ENCODE results near the gene MBD3L5.
"Not testable (repeated sequence)": the region's sequence is repeated elsewhere in the genome, so short reads cannot be mapped to it uniquely, and the experiment has no call there.

The MBD3L5 gene

GRCh38 chr19:7006135-7006704 lies 24.2 kb upstream of the MBD3L5 start:
- Histone ChIP-seq H3K9me3 (ENCODE audit: severe bottlenecking) (peaks cover 1% of the 10 kb centered on the region), H3K27me3 (ENCODE audit: insufficient read depth, low read depth, severe bottlenecking) (peaks cover 38% of the 10 kb centered on the region), H3K36me3 (no peaks in the 10 kb centered on the region), H3K4me3 (ENCODE audit: low read depth, low read length) (no peak overlapping the region), H3K27ac (no peak overlapping the region)
- TF ChIP-seq CTCF (IDR thresholded peaks at IDR 0.05; ENCODE audit: low read depth, low read length) = no peak
- no peak for DNase-seq

GRCh38 chr19:7007859-7008258 lies 22.5 kb upstream of the MBD3L5 start:
- peaks cover 4% of the 10 kb centered on the region for H3K9me3 ChIP-seq (ENCODE audit: severe bottlenecking)
- no peak for TF ChIP-seq CTCF (IDR thresholded peaks at IDR 0.05; ENCODE audit: low read depth, low read length)

GRCh38 chr19:7010722-7011593 lies 19.4 kb upstream of the MBD3L5 start:
- Histone ChIP-seq H3K4me3 (ENCODE audit: low read depth, low read length) (no peak overlapping the region), H3K27ac (no peak overlapping the region), H3K9me3 (ENCODE audit: severe bottlenecking) (peaks cover 4% of the 10 kb centered on the region), H3K36me3 (no peaks in the 10 kb centered on the region), H3K27me3 (ENCODE audit: insufficient read depth, low read depth, severe bottlenecking) (peaks cover 23% of the 10 kb centered on the region)
- no peak for TF ChIP-seq CTCF (IDR thresholded peaks at IDR 0.05; ENCODE audit: low read depth, low read length)
- DNase-seq = no peak

More at GRCh38 chr19:7007859-7008258, 22.5 kb upstream of the MBD3L5 start:
- no peaks in the 10 kb centered on the region for H3K36me3 ChIP-seq
- no peak overlapping the region for H3K4me3 ChIP-seq (ENCODE audit: low read depth, low read length)
- no peak for DNase-seq
- no peak overlapping the region for H3K27ac ChIP-seq
- peaks cover 24% of the 10 kb centered on the region for H3K27me3 ChIP-seq (ENCODE audit: insufficient read depth, low read depth, severe bottlenecking)

- H3K9me3 ChIP-seq (ENCODE audit: severe bottlenecking) = peaks cover 4% of the 10 kb centered on the region
- no peak overlapping the region for H3K27ac ChIP-seq
- H3K36me3 ChIP-seq = no peaks in the 10 kb centered on the region
- peaks cover 20% of the 10 kb centered on the region for H3K27me3 ChIP-seq (ENCODE audit: insufficient read depth, low read depth, severe bottlenecking)
- TF ChIP-seq CTCF (IDR thresholded peaks at IDR 0.05; ENCODE audit: low read depth, low read length) = no peak
- H3K4me3 ChIP-seq (ENCODE audit: low read depth, low read length) = no peak overlapping the region
- no peak for DNase-seq
These were observed 16.7 kb upstream of the MBD3L5 start for GRCh38 chr19:7013678-7014077.

- no peaks in the 10 kb centered on the region for H3K9me3 ChIP-seq (ENCODE audit: severe bottlenecking)
- TF ChIP-seq CTCF (IDR thresholded peaks at IDR 0.05; ENCODE audit: low read depth, low read length) = no peak
- DNase-seq = no peak
- H3K27ac ChIP-seq = no peak overlapping the region
- H3K4me3 ChIP-seq (ENCODE audit: low read depth, low read length) = no peak overlapping the region
- H3K27me3 ChIP-seq (ENCODE audit: insufficient read depth, low read depth, severe bottlenecking) = peaks cover 13% of the 10 kb centered on the region
- no peaks in the 10 kb centered on the region for H3K36me3 ChIP-seq
These were observed 11.6 kb upstream of the MBD3L5 start for GRCh38 chr19:7018828-7019227.

GRCh38 chr19:7021331-7021730 lies 9.0 kb upstream of the MBD3L5 start, which contains the start of gene MBD3L2B:
TSS of gene MBD3L2B (minus strand) at chr19:7021431. CDS start at chr19:7021397, 34 bp downstream.
- not testable (repeated sequence) for H3K4me3 ChIP-seq (ENCODE audit: low read depth, low read length); H3K36me3 ChIP-seq; DNase-seq; H3K27me3 ChIP-seq (ENCODE audit: insufficient read depth, low read depth, severe bottlenecking); H3K27ac ChIP-seq; H3K9me3 ChIP-seq (ENCODE audit: severe bottlenecking)

GRCh38 chr19:7028790-7029189 lies 1.6 kb upstream of the MBD3L5 start:
- not testable (repeated sequence) for H3K27ac ChIP-seq; H3K27me3 ChIP-seq (ENCODE audit: insufficient read depth, low read depth, severe bottlenecking); H3K9me3 ChIP-seq (ENCODE audit: severe bottlenecking); DNase-seq; H3K36me3 ChIP-seq; H3K4me3 ChIP-seq (ENCODE audit: low read depth, low read length)

- H3K9me3 ChIP-seq (ENCODE audit: severe bottlenecking); H3K4me3 ChIP-seq (ENCODE audit: low read depth, low read length); DNase-seq; H3K27ac ChIP-seq; H3K36me3 ChIP-seq; H3K27me3 ChIP-seq (ENCODE audit: insufficient read depth, low read depth, severe bottlenecking): not testable (repeated sequence)
These were observed 9.7 kb downstream of the MBD3L5 start, which contains the start of gene MBD3L4 for GRCh38 chr19:7040079-7040478. TSS of gene MBD3L4 (minus strand) at chr19:7040179. CDS start at chr19:7040144, 35 bp downstream.

- not testable (repeated sequence) for H3K27me3 ChIP-seq (ENCODE audit: insufficient read depth, low read depth, severe bottlenecking)
These were observed 11.2 kb downstream of the MBD3L5 start for GRCh38 chr19:7041563-7041962.

More at GRCh38 chr19:7041563-7041962, 11.2 kb downstream of the MBD3L5 start:
- not testable (repeated sequence) for H3K27ac ChIP-seq; H3K4me3 ChIP-seq (ENCODE audit: low read depth, low read length); H3K36me3 ChIP-seq; H3K9me3 ChIP-seq (ENCODE audit: severe bottlenecking); DNase-seq

Measured in WERI-Rb-1 (cell line).